ENCODE results near the gene ATP11B.

ATP11B gene

DNA sequence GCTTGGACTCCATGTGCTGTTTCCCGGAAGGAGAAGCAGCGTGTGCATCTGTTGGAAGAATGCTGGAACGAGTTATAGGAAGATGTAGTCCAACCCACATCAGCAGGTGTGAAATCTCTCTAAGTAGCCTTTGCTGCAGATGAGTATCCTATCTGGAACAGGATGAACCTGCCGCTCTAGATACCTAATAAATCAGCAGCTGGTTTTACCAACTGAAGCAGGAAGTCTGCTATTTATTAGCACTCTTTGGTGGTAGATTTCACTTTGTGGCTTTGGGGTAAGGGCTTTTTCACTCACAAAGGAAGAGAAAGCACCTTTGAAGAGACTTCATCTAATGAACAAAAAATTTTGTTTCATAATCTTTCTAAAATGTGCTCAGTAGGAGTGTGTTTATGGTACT, 120.6 kb downstream of the ATP11B start:
- no peak for DNase-seq

DNA sequence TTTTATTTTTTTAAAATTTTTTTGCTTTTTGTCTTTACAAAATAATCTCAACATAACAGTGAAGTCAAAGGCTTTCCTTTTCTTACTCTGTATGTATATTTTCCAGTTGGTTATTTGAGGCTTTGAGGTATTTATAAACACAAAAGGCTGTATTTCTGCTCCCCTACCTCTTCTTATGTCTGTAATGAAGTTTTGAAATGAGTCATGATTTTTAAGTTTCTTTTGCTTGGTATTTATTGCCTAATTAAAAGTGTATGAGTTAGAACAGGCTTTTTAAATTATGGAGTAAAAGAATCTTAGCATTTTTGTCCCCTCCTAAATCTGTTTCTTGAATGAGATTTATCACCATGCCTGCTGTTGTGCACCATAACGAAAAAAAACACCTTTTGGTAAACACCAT, 121.0 kb downstream of the ATP11B start:
- no peak for DNase-seq

DNA sequence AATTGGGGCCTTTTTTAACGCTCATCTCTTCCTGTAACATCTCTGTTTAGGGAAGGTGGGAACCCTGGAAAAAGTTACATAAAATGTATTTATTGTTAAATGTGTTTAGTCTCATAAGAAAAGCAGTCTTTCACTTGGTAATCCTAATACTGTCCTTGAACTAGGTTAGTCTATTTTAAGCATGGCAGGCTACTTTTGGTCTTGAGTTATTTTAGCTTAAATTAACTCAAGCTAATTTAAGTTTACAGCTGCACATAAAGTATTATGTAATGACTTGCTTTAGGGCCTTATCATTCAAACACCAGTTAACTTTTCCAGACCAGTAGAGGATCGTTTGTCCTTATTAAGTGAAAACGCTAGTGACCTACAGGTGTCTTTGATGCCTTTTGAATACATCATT, 123.8 kb downstream of the ATP11B start:
- no peak for DNase-seq

DNA sequence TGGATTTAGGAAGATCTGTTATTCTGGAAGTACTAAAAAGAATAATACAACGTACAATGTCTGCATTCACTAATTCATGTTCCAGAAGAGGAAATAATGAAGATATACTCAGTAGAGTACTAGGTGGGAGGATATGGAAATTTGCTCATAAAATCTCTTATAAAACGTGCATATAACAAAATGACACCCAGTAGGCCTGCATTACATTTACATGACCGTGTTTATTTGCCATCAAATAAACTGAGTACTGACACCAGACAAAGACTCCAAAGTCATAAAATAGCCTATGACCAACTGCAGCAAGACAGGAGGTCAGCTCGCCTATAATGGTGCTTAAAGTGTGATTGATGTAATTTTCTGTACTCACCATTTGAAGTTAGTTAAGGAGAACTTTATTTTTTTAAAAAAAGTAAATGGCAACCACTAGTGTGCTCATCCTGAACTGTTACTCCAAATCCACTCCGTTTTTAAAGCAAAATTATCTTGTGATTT, 126.6 kb downstream of the ATP11B start:
- DNase-seq = no peak

GRCh38 chr3:182920515-182921084, 127.3 kb downstream of the ATP11B start:
- no peak for DNase-seq

DNA sequence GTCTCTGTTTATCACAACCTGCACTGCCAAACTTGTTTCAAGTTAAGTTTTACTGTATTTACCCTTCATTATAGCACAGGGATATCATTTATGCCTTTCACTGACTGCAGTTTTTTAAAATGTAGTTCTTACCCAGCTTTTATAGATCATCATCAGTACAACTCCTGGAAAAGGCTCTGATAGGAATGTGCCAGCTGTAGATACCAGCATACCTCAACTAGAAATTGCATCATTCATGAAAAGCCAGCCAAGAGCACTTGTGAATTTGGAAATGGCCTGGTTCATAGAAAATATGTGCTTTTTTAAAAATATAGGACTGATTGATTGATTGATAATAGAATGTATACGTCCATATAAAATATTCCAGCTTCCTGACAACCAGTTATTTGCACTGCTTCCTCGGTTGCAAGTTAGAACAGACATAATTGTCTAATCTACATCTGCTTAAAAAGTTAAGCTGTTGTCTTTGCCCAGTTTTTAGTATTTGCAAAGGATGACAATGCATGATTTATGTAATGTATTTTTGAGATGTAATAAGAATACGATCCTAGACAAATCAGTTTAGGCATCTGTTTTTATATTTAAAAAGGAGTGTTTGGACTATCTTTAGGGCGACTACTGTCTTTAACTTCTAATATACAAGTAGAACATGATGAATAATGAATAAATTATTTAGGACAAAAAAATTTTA, 128.5 kb downstream of the ATP11B start:
- no peak for DNase-seq

DNA sequence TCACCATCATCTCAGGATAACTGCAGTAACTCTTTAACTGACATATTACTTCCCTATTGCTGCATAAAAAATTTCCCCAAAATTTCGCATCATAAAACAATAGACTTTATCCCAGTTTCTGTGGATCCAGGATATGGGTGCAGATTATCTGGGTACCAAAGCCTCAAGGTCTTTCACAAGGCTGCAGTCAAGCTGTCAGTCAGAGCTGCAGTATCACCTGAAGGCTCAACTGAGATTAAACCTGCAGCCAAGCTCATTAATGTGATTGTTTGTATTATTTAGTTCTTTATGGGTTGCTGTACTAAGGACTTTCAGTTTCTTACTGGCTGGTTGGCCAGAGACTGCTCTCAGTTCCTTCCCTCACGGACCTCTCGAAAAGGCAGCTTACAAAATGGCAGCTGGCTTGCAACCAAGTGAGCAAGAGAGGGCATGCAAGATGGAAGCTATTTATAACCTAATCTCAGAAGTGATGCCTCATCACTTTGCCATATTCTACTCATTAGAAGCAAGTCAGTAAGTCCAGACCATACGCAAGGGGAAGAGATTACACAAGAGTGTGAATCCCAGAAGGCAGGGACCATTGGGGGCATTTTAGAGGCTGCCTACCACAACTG, 132.1 kb downstream of the ATP11B start:
- peak; percentile 49 to 79 for DNase-seq

GRCh38 chr3:182925944-182926337, 132.6 kb downstream of the ATP11B start:
- no peak for DNase-seq

DNA sequence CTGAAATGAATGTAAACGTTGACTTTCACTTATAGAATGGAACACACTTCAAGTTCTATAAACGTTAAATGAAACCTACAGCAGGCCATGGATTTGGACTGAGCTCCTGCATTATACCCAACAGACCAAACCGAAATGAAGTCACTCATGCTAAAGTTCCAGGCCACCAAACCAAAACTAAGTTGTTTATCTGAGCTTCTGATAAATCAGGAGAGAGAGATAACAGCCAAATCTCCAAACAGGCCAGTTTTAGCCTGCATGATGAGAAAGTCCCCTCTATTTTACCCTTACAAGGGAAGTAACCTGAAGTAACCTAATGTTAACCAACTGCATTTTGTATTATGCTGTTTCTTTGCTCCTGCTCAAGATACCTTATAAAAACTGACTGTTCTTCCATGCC, 142.5 kb downstream of the ATP11B start:
- no peak for DNase-seq

DNA sequence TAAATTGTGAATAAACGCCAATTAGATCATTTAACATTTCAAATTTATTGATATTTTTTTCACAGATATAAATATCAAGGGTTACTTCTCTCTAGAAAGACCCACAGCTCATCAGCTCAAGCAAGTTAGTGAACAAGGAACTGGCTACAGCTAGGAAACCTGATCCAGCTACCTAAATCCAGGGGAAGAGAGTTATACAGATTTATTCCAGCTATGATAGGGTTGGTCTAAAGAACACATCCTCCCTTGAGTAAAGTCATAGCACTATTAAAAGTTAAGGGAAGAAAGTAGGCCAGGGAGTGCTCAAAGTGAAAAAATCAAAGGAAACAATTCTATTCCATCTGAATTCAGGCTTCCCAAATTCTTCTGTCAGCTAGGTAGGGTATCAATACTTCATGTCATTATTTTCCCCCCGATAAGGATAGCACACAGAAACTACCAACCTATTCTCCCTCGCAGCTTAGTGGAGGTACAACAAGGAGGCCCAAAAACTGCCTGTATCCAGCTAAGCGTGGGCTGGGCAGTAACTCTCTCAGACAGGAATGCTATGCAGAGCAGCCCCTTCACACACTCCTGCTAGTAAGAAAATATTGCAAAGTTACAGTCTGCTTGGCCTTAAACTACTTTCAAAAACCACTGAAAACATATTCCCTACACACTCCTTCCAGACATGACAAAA, 143.1 kb downstream of the ATP11B start:
- DNase-seq = no peak

- peak; percentile 62 to 73 for DNase-seq
Observed at GRCh38 chr3:182936918-182937285, 143.6 kb downstream of the ATP11B start.

DNA sequence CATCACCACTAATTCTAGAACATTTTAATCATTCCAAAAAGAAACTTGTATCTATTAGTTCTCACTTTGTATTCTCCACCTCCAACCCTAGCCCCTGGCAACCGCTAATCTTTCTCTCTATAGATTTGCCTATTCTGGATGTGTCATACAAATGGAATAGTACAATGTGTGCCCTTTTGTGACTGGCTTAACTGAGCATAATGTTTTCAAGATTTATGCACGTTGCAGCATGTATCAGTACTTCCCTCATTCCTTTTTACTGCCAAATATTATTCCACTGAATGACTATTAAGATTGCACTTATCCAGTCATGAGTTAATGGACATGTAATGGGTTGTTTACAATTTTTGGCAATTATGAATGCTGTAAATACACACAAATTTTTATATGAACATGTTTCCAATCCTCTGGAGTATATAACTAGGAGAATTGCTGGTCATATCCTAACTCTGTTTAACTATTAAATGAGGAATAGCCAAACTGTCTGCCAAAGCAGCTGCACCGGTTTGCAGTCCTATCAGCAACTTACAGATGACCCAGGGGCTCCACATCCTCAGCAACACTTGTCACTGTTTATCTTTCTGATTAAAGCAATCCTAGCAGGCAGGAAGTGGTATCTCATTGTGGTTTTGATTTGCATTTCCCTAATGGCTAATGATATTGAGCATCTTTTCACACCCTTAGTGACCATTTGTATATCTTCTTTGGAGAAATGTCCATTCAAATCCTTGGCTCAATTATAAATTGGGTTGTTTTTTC, 144.2 kb downstream of the ATP11B start:
- DNase-seq = no peak

- DNase-seq = no peak
Observed at GRCh38 chr3:182940266-182940808, 147.0 kb downstream of the ATP11B start.

GRCh38 chr3:182941719-182942118, 148.4 kb downstream of the ATP11B start:
- no peak for DNase-seq

DNA sequence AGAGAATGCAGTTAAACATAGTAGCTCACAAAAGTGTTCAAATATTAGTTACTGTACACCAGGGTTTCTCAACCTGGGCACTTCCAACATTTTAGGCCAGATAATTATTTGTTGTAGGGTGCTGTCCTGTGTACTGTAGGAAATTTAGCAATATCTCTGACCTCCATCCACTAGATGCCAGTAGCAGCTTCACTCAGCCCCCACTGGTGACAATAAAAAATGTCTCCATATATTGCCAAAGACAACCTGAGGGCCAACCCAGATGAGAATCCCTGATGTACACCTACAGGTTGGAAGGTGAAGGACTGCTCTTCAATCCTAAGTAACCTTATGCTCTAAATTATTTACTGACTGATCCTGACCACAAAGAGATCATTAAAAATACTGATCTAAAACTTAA, 154.6 kb downstream of the ATP11B start:
- DNase-seq = peak; percentile 59 to 78

DNA sequence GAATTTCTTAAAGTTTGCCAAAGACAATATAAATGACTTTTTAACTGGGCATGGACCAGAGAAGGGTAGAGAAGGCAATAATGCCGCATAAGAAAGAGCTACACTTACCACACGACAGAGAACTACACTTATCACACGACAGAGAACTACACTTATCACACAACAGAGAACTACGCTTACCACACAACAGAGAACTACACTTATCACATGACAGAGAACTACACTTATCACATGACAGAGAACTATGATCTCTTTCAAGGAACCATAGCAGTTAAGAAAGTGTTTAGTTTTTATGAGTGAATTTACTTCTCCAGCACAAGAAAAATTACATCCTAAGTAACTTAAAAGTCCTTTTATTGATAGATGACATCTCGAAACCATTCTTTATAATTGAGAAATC, 155.0 kb downstream of the ATP11B start:
- peak; percentile 24 to 71 for DNase-seq

DNA sequence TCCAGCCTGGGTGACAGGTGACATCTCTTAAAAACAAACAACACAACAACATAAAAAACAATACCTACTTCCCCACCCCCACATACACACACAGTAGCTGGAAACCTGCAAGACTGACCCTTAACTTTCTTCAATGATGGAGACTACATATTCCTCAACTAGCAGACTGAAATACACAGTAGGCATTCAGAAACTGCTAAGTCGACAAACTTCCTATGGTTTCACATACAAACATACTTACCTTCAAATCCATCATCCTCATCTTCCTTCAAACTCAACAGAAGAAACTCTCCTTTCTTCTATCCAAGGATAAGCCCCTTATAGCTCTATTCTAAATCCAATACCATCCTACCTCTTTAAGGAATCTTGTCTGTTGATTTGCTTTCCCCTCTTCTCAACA, 156.4 kb downstream of the ATP11B start:
- DNase-seq = no peak

GRCh38 chr3:182954553-182955235, 161.4 kb downstream of the ATP11B start:
- peak; percentile 65 to 73 for DNase-seq

DNA sequence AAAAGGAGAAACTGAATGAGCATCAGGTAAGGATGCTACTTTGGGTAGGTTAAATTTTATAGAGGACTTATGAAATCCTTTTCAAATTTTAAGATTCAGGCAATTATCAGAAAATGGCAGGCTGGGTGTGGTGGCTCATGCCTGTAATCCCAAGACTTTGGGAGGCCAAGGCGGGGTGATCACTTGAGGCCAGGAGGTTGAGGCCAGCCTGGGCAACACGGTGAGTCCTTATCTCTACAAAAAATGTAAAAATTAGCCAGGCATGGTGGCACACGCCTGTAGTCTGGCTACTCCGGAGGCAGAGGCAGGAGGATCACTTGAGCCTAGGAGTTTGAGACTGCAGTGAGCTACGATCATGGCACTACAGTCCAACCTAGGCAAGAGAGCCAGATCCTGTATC, 163.9 kb downstream of the ATP11B start:
- no peak for DNase-seq

DNA sequence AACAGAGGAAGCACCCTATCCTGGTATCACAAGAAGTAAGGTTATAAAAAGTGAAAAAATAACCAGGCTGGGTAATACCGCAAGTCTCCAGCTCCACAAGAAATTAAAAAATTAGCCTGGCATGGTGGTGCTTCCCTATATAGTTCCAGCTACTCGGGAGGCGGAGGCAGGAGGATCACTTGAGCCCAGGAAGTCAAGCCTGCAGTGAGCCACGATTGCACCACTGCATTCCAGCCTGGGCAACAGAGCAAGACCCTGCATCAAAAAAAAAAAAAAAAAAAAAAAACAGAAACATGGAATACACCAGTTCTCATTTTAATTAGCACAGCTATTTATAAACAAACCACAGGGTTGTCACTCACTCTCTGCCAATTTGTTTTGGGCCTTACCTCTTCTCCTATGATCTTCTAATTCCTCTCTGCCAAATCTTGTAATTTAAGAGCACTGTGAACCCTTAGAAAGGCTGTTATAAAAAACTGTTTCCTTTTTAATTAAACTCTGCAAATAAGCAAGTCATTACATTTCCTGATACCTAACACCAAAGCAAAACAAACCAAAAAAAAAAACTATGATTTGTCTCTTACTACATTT, 164.5 kb downstream of the ATP11B start:
- DNase-seq = no peak

GRCh38 chr3:182959474-182960350, 166.4 kb downstream of the ATP11B start:
- peak in 1 of 2 donors; percentile 26 for DNase-seq

Measured in inflammatory macrophage treated with lipopolysaccharide for 1 hour (primary cell).